HUES64 (cell line): ENCODE data around the gene SESN1.

ENCODE experiments used
- H3K27ac ChIP-seq: 2 replicates; pipeline ENCODE4 v1.7.0; 2013; ENCODE audit warnings: low read depth, low read length, inconsistent platforms
- H3K27me3 ChIP-seq: 2 replicates; pipeline ENCODE4 v1.6.1; 2013; ENCODE audit warnings: mild to moderate bottlenecking, low read length; ENCODE audit not compliant: insufficient read depth
- H3K36me3 ChIP-seq: 2 replicates; pipeline ENCODE4 v1.6.1; 2013; ENCODE audit warnings: mild to moderate bottlenecking, low read length; ENCODE audit not compliant: insufficient read depth
- H3K4me1 ChIP-seq: 2 replicates; pipeline ENCODE4 v1.6.1; 2013; ENCODE audit warnings: mild to moderate bottlenecking, low read length, moderate library complexity; ENCODE audit not compliant: insufficient read depth
- H3K4me3 ChIP-seq: 2 replicates; pipeline ENCODE4 v1.5.1; 2013; ENCODE audit warnings: mild to moderate bottlenecking, low read length, moderate library complexity
- H3K9ac ChIP-seq: 2 replicates; pipeline ENCODE4 v1.6.1; 2013; ENCODE audit warnings: mild to moderate bottlenecking, low read depth, low read length
- H3K9me3 ChIP-seq: 2 replicates; pipeline ENCODE4 v1.6.1; 2013; ENCODE audit warnings: low read depth, low read length; ENCODE audit not compliant: insufficient read depth
- WGBS: fragments of 150-250, 120-280 bp; methylation state at CpG from one replicate; pipeline ENCODE4 v1.1.7; 2013; ENCODE audit warnings: missing lambda C conversion rate; 5-methylcytosine and 5-hydroxymethylcytosine counted together

Gene SESN1

GRCh38 chr6:109059571-109060021 lies 35.0 kb downstream of the SESN1 start:
- no peak overlapping the region for H3K27ac ChIP-seq
- no peak overlapping the region for H3K4me3 ChIP-seq
- WGBS, result 83% methylated on average over 3 of the region's 4 CpGs

GRCh38 chr6:109059153-109059552 lies 35.5 kb downstream of the SESN1 start:
- no peaks in the 10 kb centered on the region for H3K36me3 ChIP-seq
- no peak overlapping the region for H3K9ac ChIP-seq
- no peaks in the 10 kb centered on the region for H3K9me3 ChIP-seq
- no peak overlapping the region for H3K27ac ChIP-seq
- no peaks in the 10 kb centered on the region for H3K27me3 ChIP-seq
- no peak overlapping the region for H3K4me3 ChIP-seq
- WGBS, result 91% methylated on average over 3 of the region's 3 CpGs
- peaks cover 8% of the 10 kb centered on the region for H3K4me1 ChIP-seq

More at GRCh38 chr6:109059571-109060021, 35.0 kb downstream of the SESN1 start:
- Histone ChIP-seq H3K27me3 (no peaks in the 10 kb centered on the region), H3K9ac (no peak overlapping the region), H3K4me1 (peaks cover 8% of the 10 kb centered on the region), H3K9me3 (no peaks in the 10 kb centered on the region), H3K36me3 (no peaks in the 10 kb centered on the region)

GRCh38 chr6:109058620-109059019 lies 36.0 kb downstream of the SESN1 start:
- Histone ChIP-seq H3K4me1 (peaks cover 9% of the 10 kb centered on the region), H3K27me3 (no peaks in the 10 kb centered on the region), H3K27ac (no peak overlapping the region), H3K9me3 (no peaks in the 10 kb centered on the region), H3K4me3 (no peak overlapping the region), H3K36me3 (no peaks in the 10 kb centered on the region), H3K9ac (no peak overlapping the region)
- 100% methylated on average over 1 of the region's 2 CpGs for WGBS

DNA sequence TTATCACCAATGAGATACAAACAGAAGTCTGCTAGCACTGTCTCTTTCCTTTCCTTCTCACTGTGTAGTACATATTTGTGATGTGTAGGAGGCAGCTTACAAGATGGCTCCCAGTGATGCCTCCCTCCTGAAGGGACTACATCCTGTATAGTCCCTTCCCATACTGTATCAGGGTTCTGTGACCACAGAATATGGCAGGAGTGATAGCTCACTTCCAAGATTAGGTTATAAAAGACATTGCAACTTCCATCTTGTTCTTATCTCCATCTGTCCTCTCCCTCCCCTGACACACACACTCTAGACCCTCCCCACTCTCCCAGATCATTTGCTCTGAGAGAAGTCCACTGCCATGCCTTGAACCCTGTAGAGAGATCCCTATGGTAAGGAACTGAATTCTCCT lies 38.0 kb downstream of the SESN1 start:
- Histone ChIP-seq H3K27me3 (no peaks in the 10 kb centered on the region), H3K9ac (no peak overlapping the region), H3K9me3 (no peaks in the 10 kb centered on the region), H3K27ac (no peak overlapping the region), H3K4me3 (no peak overlapping the region), H3K4me1 (peaks cover 17% of the 10 kb centered on the region), H3K36me3 (no peaks in the 10 kb centered on the region)

DNA sequence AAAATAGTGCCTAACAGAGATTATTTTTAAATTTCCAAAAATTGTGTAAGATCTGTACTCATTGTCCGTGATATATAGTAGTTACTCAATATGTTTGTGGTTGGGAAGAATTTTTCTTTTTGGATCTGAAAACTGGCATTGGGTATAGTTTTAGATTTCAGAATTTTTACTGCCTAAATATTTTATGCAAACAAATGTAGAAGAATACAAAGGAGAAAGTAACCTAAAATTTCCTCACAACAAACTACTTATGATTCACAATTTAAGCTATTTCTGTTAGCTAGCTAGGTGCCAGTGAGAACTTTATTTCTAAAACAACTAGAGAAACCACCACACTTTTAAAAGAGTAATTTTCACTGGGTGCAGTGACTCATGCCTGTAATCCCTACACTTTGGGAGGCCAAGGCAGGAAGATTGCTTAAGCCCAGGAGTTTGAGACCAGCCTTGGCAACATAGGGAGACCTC lies 38.8 kb downstream of the SESN1 start:
- H3K27ac ChIP-seq, result no peak overlapping the region
- H3K4me1 ChIP-seq, result peaks cover 17% of the 10 kb centered on the region
- no peaks in the 10 kb centered on the region for H3K27me3 ChIP-seq
- no peak overlapping the region for H3K4me3 ChIP-seq
- no peak overlapping the region for H3K9ac ChIP-seq
- WGBS, result 85% methylated on average over 1 of the region's 1 CpG
- H3K9me3 ChIP-seq, result no peaks in the 10 kb centered on the region
- no peaks in the 10 kb centered on the region for H3K36me3 ChIP-seq

DNA sequence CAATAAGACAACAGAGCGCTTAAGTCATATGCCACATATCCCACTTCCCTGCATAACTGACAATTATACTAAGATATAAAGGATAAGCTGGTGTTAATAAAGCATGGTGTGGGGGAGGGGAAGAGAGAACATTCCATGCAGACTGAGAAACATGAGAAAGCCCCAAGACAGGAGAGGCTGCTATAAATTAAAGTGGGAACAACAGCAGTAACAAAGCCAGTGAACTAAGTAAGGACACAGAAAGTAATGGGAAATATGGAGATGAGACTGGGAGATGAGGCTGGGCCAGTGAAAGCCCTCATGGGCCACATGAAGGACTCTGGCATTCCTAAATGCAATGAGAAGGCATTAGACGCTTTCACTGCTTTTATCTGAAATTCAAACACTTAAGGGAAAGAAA lies 41.3 kb downstream of the SESN1 start:
- Histone ChIP-seq H3K27me3 (no peaks in the 10 kb centered on the region), H3K4me1 (peaks cover 9% of the 10 kb centered on the region; the same call in 1 of the 2 replicates), H3K9me3 (no peaks in the 10 kb centered on the region; the same call in 1 of the 2 replicates), H3K9ac (no peak overlapping the region), H3K36me3 (no peaks in the 10 kb centered on the region), H3K4me3 (no peak overlapping the region), H3K27ac (no peak overlapping the region)
- whole genome bisulfite sequencing, result 75% methylated on average over 1 of the region's 2 CpGs

- Histone ChIP-seq H3K27ac (no peak overlapping the region), H3K27me3 (no peaks in the 10 kb centered on the region), H3K4me1 (peaks cover 9% of the 10 kb centered on the region; the same call in 1 of the 2 replicates), H3K4me3 (no peak overlapping the region), H3K36me3 (no peaks in the 10 kb centered on the region), H3K9ac (no peak overlapping the region), H3K9me3 (peaks cover 2% of the 10 kb centered on the region; the same call in 1 of the 2 replicates)
- 98% methylated on average over 3 of the region's 4 CpGs for WGBS
Observed at GRCh38 chr6:109052852-109053251, 41.8 kb downstream of the SESN1 start.

GRCh38 chr6:109052018-109052651 lies 42.5 kb downstream of the SESN1 start:
- peaks cover 9% of the 10 kb centered on the region; the same call in 1 of the 2 replicates for H3K4me1 ChIP-seq
- H3K9me3 ChIP-seq, result peaks cover 2% of the 10 kb centered on the region; the same call in 1 of the 2 replicates
- H3K27ac ChIP-seq, result no peak overlapping the region
- no peak overlapping the region for H3K4me3 ChIP-seq
- no peaks in the 10 kb centered on the region for H3K27me3 ChIP-seq
- no peaks in the 10 kb centered on the region for H3K36me3 ChIP-seq
- no peak overlapping the region for H3K9ac ChIP-seq

- Histone ChIP-seq H3K27ac (no peak overlapping the region), H3K4me1 (peaks cover 9% of the 10 kb centered on the region; the same call in 1 of the 2 replicates), H3K27me3 (no peaks in the 10 kb centered on the region), H3K4me3 (no peak overlapping the region), H3K36me3 (no peaks in the 10 kb centered on the region), H3K9ac (no peak overlapping the region), H3K9me3 (peaks cover 2% of the 10 kb centered on the region; the same call in 1 of the 2 replicates)
- WGBS, result 81% methylated on average over 1 of the region's 1 CpG
Observed at GRCh38 chr6:109051301-109052017, 43.2 kb downstream of the SESN1 start.

DNA sequence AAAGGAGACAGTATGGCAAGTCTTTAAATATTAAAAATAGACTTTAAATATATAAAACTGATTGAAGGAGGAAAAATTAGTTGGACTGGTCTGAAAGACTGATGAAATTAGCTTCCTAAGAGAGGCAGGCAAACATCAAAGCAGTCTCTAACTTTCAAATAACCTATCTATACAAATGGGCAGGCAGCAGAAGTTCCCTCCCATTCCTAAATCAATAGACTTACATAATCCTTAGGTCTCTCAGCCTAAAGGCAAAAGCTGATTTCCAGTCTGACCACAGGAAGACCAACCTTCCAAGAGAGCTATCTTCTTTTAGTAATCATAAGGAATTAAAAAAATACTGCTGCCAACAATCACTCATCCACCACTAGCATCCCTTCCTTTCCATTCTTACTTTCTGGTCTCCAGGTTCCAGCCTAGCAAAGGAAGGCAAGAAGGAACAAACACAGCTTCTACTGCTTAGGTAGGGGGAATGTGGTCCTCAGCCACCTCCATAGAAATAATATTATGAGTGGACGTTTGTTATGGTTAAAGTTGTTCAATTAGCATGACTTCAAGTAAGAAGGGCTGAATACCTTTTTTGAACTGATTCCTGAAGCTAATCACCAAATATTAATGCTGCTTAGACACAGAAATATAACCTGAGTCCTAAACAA lies 44.1 kb downstream of the SESN1 start:
- peaks cover 4% of the 10 kb centered on the region; the same call in 1 of the 2 replicates for H3K9me3 ChIP-seq
- H3K27me3 ChIP-seq, result no peaks in the 10 kb centered on the region
- no peak overlapping the region for H3K4me3 ChIP-seq
- no peak overlapping the region for H3K9ac ChIP-seq
- no peaks in the 10 kb centered on the region for H3K36me3 ChIP-seq
- peaks cover 9% of the 10 kb centered on the region; the same call in 1 of the 2 replicates for H3K4me1 ChIP-seq
- H3K27ac ChIP-seq, result no peak overlapping the region
- WGBS, result no CpG with 5 or more reads among the region's 1 CpG

DNA sequence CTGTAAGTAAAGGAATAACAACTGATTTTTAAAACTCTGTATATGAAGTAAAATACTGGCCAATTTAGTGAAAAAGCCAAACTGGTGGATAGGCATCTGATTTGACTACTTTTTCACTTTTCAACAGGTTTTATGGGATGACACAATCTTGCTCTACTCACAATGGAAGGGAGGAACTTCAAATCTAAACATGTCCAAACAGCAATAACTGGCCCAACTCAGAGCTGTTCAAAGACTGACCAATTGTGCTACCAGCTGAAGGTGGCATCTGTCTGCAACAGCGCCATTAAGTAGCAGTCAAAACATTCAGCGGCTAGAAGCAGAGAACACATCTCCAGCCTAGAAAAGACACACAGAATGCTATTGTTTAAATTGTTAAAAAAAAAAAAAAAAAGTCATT lies 44.6 kb downstream of the SESN1 start:
- H3K27me3 ChIP-seq, result no peaks in the 10 kb centered on the region
- peaks cover 9% of the 10 kb centered on the region; the same call in 1 of the 2 replicates for H3K4me1 ChIP-seq
- WGBS, result 93% methylated on average over 2 of the region's 2 CpGs
- no peaks in the 10 kb centered on the region for H3K36me3 ChIP-seq
- H3K27ac ChIP-seq, result no peak overlapping the region
- H3K4me3 ChIP-seq, result no peak overlapping the region
- no peak overlapping the region for H3K9ac ChIP-seq
- peaks cover 8% of the 10 kb centered on the region; the same call in 1 of the 2 replicates for H3K9me3 ChIP-seq
